ENCODE data around the gene SMARCD2. TPM values are rescaled to one million over a fixed set of nuclear protein-coding genes. Genes with fewer than 3 reads are reported as not detected.

Gene SMARCD2
- polyA plus RNA-seq, 12 donors = 24.0 to 63.6 (median 27.1) TPM; not detected in 1

DNA sequence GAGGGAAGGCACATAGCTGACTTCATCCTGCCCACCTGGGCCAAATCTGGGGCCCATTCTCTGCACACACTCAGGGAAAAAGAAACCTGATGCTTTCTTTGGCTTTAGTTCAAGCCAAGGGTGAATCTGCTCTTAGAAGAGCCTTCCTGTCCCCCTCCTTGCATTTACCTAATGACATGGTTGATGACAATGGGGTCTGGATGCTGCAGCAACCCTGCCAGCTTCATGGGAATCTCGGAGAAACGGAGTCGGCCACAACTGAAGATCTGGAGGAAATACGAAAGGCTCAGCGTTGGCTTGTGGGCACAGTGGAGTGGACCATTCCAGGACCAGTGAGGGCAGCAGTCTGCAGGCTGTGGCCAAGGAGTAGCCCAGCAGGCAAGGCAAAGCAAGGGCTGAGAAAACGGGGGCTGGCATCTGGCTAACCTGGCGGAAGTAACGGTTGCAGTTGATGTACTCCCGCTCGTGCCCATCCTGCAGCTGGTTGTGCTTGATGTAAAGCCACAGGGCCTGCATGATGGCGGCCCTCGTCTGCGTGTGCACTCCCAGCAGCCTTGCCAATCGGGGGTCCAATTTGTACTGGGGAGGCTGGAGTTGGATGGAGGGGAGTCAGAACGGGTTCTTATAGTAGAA is 8.6 kb downstream of the SMARCD2 start:
- no peak for DNase-seq

DNA sequence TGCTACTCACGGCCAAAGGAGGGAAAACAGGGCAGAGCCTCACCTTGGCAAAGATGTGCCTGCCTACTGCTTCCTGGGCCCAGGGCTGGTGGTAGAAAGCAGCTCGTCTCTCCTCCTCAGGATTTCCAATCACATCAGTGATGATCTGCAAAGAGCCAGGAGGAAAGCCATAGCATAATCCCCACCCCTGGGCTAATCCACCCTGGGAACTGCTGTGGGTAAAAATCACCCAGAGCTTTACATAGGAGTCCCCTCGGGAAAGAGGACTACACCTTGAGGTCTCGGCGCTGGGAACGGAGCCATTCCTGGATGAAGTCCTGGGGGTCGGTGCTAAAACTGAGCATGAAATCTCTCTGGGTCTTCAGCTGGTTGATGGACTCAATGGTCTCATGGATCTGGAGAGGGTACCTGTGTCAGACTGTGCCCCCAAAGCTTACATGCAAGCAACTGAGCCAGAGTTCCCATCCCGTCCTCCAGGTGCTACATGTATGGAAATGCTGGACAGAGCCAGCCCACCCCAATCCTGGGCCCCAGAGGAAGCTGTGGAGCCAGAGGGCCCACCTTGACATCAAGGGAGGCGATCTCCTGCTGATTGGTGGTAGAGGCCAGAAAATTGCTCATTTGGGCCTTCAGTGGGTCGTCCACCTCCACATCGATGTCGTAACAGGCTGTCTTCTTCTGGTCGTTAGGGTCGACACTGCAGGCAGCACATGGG is 9.3 kb downstream of the SMARCD2 start:
- no peak for DNase-seq

DNA sequence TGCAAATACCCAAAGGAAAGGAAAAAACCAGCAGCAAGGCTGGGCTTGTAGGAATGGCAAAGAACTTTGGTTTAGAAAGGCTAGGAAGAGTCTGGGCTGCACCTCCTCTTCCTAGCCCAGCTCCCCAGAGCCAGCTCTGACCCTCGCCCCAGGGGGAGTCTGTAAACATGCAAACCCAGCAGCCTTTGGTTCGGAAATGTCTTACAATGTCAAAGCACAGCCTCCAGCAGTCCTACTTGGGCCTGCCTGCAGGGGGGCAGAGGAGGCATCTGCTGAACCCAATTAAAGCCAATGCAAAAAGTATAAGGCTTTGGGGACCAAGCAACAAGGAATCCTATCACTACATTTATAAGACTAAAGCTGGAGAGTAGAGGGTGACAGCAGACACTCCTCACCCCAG is 10.0 kb downstream of the SMARCD2 start:
- no peak for DNase-seq

DNA sequence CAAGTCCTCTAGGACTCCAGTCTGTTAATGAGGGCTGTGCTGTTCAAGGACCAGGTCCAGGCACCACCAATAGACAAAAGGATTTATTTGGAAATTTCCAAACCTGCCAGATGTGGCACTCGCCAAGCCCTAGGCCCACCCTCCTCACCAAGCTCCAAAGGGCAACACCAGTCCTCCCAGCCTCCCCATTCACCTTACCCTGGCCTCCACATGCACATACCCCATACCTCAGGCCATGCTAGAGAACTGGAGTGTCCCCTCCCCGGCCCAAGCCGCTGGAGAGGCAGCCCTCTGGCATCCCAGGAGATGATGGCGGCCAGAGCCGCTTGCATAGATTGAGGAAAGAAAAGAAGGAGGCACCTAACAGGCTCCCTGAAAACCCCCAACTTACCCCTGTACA is 10.5 kb downstream of the SMARCD2 start:
- no peak for DNase-seq

DNA sequence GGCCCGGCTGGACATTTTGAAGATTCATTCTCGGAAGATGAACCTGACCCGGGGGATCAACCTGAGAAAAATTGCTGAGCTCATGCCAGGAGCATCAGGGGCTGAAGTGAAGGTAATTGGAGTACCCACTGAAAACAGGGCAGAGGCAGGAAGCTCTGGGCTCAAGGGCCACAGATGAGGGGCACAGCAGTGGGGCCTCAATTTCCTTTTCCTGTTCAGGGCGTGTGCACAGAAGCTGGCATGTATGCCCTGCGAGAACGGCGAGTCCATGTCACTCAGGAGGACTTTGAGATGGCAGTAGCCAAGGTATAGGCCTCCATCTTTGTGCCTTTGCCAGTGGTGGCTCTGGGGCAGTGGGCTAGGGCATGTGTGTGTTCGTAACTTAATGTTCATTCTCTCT is 11.0 kb downstream of the SMARCD2 start:
- no peak for DNase-seq

DNA sequence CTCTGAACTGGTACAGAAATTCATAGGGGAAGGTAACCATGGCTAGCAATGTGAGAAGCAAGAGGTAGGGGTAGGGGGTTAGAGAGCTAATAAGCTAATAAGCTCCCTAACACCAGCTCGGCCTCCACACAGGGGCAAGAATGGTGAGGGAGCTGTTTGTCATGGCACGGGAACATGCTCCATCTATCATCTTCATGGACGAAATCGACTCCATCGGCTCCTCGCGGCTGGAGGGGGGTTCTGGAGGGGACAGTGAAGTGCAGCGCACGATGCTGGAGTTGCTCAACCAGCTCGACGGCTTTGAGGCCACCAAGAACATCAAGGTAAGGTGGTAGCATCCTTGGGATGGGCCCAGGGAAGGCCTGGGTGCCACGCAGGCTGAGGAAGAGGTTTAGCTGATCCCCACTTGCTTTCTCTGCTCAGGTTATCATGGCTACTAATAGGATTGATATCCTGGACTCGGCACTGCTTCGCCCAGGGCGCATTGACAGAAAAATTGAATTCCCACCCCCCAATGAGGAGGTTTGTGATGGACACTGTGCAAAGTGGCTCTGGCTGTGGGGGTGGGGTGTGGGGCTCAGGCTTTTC is 11.5 kb downstream of the SMARCD2 start:
- no peak for DNase-seq

DNA sequence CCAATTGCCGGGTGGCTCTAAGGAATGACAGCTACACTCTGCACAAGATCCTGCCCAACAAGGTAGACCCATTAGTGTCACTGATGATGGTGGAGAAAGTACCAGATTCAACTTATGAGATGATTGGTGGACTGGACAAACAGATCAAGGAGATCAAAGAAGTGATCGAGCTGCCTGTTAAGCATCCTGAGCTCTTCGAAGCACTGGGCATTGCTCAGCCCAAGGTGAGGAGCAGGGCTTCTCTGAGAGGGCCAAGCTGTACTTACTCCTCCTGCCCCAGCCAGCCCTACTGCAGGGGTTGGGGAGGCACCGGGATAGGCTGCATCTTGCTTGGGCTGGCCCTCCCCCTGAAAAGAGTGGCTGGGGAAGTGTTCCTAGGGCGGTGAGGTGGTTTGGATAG is 12.2 kb downstream of the SMARCD2 start:
- no peak for DNase-seq

DNA sequence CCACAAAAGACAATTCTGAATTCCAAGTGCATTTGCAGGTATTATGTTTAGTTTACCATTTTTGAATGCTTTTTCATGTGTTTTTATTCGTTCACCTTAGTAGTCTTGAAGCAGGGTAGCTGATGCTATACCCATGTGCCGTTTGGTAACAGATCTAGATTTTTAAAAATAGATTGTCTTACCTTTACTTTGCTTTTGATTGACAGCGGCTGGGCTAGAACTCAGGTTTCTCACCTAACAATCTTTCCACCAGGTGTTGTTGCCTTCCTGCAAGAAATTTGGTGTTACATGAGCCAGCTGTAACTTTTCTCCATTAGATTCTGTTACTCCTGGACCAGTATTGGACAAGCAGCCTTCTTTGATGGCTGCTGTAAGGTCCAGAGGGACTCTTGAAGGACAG is 13.5 kb downstream of the SMARCD2 start:
- no peak for DNase-seq

DNA sequence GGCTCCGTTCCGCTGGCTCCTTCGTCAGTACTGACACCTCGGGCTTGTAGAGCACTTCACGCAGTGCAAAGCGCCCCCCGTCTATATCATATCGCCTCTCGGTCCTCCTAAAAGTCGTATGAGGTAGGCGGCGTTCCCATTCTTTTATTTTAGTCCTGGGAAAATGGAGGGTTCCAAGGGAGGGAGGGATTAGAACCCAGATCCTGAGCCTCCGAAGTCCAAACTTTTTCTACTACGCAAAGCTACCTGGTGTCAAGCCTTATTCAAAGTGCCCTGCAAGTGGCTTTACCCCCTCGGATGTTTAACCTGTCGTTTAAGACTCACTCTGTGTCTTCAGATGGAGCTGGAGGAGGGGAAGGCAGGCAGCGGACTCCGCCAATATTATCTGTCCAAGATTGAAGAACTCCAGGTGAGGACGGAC is 14.7 kb downstream of the SMARCD2 start:
- DNase-seq = no peak

DNA sequence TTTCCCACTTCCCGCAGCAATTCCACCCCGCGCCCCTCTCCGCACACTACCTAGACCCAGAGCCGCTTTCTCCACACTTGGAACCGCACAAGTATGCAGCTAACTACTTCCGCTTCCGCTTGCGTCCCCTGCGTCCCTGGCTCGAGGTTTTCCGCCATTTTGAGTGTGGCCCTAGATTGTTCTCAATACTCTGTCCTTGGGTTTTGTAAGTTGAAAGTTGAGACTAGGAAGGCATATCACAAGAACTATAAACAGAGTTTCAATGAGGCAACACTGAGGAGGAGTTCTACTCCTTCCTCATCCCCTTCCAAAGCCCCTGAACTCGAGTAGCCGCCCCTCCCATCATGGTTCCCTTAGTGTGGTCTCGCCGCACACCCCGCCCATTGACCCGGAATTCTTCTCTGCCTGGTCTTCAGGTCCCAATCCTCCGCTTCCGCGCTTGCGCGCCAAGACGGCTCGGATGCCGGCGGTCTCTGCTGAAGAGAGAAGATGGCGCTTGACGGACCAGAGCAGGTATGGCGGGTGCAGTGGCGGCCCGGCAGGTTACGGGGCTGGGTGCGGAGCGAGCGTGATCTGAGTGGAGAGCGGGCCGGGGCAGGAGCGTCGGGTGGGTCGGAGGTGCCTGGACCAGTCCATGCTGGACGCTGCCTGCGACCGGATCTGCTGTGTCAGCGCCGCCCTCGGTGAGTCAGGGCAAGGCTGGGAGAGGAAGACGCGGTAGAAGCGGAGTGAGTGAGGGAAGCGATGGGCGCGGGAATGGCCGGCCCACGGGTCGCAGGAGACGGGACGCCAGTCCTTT is 15.3 kb downstream of the SMARCD2 start, which contains the start of the genes FTSJ3 and PSMC5:
TSS of gene FTSJ3 (minus strand) at position 662 of the 799 bp plus-strand sequence. CDS start 761 bp downstream, outside the sequence.
TSS of gene PSMC5 (plus strand) at position 430 of the 799 bp plus-strand sequence. CDS start at position 490, 60 bp downstream.
- DNase-seq = peak; percentile 98

DNA sequence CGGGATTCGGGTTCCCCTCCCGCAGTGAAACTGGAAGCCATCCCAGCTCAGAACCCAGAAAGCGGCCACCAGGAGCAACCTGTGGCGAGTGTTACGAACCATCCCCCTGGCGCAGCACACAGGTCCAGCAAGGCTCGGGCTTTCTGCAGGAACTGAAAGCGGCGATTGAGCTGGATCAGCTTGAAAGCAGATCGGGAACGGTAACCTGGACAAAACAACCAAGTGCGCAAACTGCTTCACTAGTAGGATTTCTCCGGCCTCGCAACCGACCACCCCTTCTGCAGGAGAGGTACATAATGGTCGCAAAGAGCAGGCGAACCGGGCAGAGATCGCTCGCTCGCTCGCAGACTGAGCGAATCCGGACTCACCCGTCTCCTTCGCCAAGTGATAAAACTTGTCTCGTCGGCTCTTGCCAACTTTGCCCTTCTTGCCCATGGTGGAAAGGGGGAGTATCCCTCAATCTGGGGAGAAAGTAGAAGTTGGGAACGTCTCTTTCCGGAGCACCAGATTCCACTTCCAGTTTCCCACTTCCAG is 15.9 kb downstream of the SMARCD2 start:
- DNase-seq = no peak

DNA sequence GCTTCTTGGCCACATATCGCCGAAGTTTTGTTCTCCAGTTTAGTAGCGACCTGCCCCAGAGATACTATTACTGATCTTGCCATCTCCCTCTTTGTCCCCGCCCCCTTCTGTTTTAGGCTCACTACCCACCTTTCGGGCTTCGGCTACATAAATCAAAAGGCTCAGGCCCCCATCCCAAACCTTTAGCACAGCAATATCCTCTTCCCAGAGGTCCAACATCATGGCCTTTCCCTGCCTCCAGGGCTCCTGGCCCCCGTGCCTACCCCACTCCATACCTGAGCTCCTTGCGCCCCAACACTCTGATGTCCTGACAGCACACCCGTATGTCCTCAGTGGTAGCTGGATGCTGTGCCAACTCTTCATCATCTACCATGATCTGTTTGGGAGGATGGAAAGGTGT is 18.1 kb downstream of the SMARCD2 start:
- DNase-seq = no peak

DNA sequence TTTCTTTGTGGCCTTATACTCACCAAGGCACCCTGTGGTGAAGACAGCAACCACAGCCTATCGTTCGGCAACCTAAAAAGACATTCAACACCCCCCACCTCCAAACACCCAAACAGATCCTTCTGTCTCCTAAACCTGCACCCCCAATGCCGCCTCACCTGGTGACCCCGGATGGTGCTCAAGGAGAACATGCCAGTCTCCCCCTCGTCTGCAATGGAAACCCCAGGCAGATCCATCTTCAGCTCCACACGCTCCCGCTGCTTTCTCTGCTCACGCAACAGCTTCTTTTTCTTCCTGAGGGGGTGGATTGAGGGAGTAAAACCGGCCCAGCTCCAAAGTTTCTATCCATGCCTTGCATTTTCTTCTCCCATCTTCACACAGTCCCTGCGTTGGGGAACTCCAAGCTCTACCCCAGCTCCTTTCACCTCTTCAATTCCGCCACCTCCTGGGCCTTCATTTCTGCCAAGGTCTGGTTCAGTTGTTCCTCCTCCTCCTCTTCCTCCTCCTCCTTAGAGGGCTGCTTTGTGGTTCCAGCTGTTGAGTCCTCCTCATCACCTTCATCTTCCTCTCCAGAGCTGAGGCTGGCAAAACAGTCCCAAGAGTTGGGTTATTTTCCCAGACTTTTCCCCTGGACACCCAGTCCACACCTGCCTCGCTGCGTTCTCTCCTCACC is 18.7 kb downstream of the SMARCD2 start:
- no peak for DNase-seq

DNA sequence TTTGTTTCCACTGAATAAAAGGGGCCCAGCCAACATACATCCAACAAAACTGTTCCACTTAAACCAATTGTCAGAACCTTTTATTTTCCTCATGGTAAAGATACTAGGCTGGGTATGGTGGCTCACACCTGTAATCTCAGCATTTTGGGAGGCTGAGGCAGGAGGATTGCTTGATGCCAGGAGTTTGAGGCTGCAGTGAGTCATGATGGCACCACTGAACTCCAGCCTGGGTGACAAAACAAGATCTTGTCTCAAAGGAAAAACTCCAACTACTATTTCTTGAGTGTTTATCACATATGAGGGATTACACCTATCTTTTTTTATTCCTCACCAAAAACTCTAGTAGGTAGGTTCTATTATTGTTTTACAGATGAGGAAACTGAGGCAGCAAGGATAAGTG is 19.9 kb downstream of the SMARCD2 start:
- DNase-seq = no peak

DNA sequence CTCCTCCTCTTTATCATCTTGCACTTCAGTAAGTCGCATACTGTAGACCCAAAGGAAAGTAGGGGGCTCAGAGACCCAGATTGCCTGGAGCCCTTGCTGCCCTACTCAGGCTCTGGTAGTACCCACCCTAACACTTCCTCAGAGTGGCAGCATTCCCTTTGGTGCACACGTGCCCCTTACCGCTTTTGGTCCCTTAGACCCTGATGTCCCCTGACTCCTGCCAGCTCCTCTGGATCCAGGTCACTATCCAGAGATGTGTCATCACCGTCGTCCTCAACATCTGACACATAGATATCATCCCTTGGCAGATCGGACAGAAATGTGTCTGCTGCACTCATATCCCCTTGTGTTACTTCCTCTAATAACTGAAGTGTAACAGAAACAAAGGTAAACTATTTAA is 20.7 kb downstream of the SMARCD2 start:
- DNase-seq = no peak

DNA sequence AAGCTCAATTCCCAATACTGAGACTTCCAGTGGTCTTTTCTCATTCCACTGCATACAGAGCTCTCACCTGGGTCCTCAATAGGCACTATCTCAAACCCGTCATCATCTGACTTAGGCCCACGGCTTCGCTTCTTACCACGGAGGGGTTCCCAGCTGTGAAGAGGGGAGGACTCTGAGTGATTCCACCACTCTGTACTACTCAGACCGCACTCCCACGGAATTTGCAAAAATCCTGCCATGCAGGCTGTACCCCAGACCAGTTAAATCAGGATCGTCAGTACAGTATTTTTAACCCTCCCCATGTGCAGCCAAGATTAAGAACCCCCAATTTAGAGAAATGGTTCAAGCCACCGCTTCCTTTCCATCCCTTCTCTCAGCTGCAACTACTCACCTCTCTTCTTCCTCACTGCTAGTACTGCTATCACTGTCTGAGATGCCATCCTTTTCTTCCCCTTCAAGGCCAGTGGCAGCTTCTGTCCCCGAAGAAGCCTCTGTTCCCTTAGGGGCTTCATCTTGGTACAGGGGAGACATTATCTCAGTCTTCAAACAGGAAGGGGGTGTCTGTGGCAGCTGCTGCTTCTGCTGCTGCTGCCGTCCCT is 21.4 kb downstream of the SMARCD2 start:
- no peak for DNase-seq

DNA sequence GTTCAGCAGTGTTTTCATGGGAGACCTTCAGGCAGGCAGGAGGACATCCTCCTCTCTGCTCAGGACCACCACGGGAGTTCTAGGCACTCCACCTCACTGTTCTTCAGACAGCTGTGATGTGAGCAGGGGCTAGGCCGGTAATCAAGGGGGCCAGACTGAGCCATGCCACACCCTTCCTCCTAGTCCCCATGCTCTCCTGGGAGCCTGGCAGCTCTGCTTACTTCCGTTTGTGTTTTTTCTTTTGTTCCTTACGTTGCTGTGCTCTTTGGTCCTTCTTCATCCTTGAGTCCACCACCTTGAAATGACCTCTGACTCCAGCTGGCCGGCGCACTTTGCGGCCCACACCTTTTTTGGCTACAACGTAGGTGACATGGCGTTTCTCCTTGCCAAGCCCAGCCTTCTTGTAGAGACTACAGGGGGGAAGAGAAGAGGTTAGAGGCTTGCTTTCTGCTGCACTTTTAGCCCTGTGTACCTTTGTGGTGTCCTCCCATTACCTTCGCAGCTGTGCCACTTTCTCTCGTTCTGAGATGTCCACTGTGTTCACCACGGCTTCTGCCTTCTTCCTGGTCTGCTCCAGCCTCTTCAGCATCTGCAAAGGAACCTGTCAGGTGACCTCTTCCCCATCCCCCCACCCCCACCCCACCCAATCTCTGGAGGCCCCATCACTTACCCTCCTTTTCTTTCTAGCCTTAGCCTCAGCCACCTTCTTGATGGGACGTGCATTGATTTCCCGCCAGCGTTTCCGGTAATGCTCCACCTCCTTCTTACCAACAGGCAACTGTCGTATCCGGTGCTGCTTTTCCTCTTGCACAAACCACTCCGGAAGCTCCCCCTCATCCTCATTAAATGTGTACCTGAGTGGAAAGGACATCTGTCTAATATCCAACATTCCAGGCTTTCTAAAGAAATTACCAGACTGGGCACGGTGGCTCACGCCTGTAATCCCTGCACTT is 22.6 kb downstream of the SMARCD2 start:
- DNase-seq = no peak

DNA sequence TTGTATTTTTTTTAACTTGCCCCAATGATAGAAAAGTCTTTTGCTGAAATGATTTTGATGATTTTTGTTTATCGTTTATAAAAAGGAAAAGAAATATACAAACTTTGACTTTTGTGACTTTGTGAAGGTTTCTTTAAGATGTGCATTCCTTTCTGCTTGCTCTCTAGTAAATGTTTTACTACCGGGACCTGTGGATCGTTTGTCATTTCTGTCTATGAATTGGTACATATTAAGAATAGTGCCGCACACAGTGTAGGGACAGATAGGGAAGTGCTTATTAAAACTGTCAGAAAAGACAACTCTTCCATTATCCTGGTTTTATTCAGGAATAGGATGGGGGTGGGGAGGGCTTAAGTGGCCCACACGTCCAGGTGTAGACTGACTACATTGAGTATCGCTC is 23.4 kb downstream of the SMARCD2 start:
- DNase-seq = no peak

DNA sequence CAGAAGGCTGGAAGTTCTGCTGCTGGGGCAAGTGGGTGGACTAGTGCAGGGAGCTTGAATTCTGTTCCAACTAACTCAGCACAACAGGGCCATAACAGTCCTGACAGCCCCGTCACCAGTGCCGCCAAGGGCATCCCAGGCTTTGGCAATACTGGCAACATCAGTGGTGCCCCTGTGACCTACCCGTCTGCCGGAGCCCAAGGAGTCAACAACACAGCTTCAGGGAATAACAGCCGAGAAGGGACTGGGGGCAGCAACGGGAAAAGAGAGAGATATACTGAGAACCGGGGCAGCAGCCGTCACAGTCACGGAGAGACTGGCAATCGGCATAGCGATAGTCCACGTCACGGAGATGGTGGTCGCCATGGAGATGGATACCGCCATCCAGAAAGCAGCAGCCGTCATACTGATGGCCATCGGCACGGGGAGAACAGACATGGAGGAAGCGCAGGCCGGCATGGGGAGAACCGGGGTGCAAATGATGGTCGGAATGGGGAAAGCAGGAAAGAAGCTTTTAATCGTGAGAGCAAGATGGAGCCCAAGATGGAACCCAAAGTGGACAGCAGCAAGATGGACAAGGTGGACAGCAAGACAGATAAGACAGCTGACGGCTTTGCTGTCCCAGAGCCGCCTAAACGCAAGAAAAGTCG is 24.6 kb downstream of the SMARCD2 start:
- no peak for DNase-seq
